HG03520 (cell line): ENCODE results near the gene CXorf51A.
"Not testable (repeated sequence)": the region's sequence is repeated elsewhere in the genome, so short reads cannot be mapped to it uniquely, and the experiment has no call there.

ENCODE experiments used
- ATAC-seq: cut with Tn5 transposase; IDR thresholded peaks from one replicate; pipeline ENCODE4 v1.9.1; 2021; ENCODE audit warnings: mild to moderate bottlenecking, moderate library complexity; ENCODE audit not compliant: unreplicated experiment

The CXorf51A gene

DNA sequence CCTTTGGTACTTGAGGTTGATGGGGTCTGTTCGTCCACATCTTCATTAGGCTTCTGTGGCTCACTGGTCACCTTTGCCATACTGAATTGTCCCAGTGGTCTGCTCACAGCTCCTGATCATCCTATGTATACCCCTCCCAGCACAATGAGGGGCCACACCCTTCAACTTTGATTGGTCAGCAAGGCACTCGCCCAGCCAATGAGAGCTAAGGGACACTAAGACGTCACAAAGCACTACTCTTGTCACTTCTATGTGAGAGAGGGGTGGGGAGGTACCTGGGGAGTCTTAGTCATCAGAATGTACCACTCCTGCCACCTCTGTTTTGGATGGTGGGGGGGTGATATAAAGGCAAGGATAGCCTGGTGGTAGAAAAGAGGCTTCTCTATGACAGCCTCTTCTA, at the start of gene CXorf51A:
Gene CXorf51A (minus strand): TSS at position 101 of the 400 bp plus-strand sequence. CDS start 21 bp downstream, at position 80.
- ATAC-seq, result not testable (repeated sequence)

DNA sequence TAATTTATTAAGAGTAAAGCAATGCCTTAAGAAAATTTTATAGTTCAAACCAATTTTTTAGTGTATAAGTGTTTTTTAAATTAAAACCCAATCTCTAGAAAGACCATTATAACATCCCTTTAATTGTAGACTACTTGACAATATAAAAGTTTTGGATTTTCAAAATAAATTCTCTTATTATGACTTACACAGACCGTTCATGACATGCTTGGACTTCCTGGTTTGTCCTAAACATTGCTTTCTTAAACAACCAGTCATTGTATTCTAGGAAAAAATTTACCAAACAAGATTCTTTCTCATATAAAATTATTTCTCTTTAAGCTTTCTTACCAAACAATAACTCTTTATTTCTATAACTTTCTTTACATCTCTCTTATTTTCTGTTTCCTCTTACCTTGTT, 49.0 kb upstream of the CXorf51A start:
- no peak for ATAC-seq

DNA sequence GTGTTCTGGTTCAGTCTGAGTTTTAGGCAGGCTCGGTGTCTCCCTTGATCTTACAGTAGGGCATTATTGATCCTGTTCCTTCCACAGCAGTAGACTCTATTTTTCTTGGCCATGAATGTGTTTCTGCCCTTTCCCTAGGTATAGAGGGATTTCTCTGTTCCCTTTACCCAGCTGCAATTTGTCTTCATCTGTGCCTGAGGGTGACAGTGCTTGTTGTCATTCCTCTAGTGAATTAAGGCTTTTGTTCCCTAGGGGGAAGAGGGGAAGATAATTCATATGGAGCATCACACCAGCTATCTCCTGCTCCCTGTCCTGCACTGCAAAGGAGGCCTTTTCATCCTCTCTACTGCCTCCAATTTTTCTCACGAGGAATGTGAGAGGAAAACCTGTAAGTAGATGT, 39.7 kb upstream of the CXorf51A start:
- ATAC-seq, result no peak

DNA sequence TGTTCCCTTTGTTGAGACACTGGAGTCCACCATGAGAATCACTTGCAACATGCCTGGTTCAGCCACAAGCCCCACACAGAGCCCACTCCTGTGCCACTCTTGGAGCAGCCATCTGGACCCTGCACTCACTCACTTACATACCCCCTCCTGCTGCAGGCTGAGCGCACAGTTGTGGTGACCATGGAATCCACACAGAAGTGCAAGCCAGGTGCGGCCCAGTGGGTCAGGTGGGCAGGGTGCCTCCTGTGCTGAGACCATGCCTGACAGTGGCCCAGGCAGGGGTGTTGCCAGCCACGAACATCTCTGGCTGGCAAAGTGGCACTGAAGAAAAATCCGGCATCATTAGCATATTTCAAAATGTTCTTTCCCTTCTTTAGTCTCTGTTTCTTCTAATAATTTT, 17.4 kb upstream of the CXorf51A start:
- no peak for ATAC-seq

DNA sequence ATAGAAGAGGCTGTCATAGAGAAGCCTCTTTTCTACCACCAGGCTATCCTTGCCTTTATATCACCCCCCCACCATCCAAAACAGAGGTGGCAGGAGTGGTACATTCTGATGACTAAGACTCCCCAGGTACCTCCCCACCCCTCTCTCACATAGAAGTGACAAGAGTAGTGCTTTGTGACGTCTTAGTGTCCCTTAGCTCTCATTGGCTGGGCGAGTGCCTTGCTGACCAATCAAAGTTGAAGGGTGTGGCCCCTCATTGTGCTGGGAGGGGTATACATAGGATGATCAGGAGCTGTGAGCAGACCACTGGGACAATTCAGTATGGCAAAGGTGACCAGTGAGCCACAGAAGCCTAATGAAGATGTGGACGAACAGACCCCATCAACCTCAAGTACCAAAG, 5.1 kb downstream of the CXorf51A start, which contains the start of gene CXorf51B:
Gene CXorf51B (plus strand): TSS at position 301 of the 400 bp plus-strand sequence. CDS start 21 bp downstream, at position 322.
- not testable (repeated sequence) for ATAC-seq
